Activated gamma-delta T cell treated with Interleukin-2 at 50 U/mL for 16 hours (primary cell): ENCODE measurements around the gene WWTR1.

Experiments
- DNase-seq: peaks from one replicate; pipeline ENCODE4 v3.0.0-alpha.2; 2020

WWTR1 gene

GRCh38 chr3:149654188-149654601 is 3.6 kb downstream of the WWTR1 start:
- no peak for DNase-seq

GRCh38 chr3:149653564-149653963 is 4.3 kb downstream of the WWTR1 start:
- DNase-seq = no peak

GRCh38 chr3:149653136-149653535 is 4.7 kb downstream of the WWTR1 start:
- DNase-seq = no peak

- no peak for DNase-seq
Measured at GRCh38 chr3:149650828-149651227, 7.0 kb downstream of the WWTR1 start.

- DNase-seq = no peak
Measured at GRCh38 chr3:149648525-149648924, 9.3 kb downstream of the WWTR1 start.

- DNase-seq = no peak
Measured at GRCh38 chr3:149647812-149648211, 10.0 kb downstream of the WWTR1 start.

GRCh38 chr3:149647285-149647684 is 10.5 kb downstream of the WWTR1 start:
- no peak for DNase-seq

- DNase-seq = no peak
Measured at GRCh38 chr3:149646181-149646766, 11.6 kb downstream of the WWTR1 start.

- DNase-seq = no peak
Measured at GRCh38 chr3:149643963-149644362, 13.9 kb downstream of the WWTR1 start.

- DNase-seq = no peak
Measured at GRCh38 chr3:149643482-149643798, 14.4 kb downstream of the WWTR1 start.

GRCh38 chr3:149640976-149641728 is 16.7 kb downstream of the WWTR1 start:
- no peak for DNase-seq

- DNase-seq = no peak
Measured at GRCh38 chr3:149639093-149639486, 18.7 kb downstream of the WWTR1 start.

GRCh38 chr3:149638228-149639092 is 19.4 kb downstream of the WWTR1 start:
- DNase-seq = no peak

GRCh38 chr3:149635396-149635795 is 22.4 kb downstream of the WWTR1 start:
- no peak for DNase-seq

- DNase-seq = no peak
Measured at GRCh38 chr3:149634573-149634972, 23.3 kb downstream of the WWTR1 start.

GRCh38 chr3:149634072-149634471 is 23.8 kb downstream of the WWTR1 start:
- no peak for DNase-seq

- no peak for DNase-seq
Measured at GRCh38 chr3:149632225-149632624, 25.6 kb downstream of the WWTR1 start.

GRCh38 chr3:149630806-149631205 is 27.0 kb downstream of the WWTR1 start:
- DNase-seq = no peak

GRCh38 chr3:149628957-149629670 is 28.7 kb downstream of the WWTR1 start:
- DNase-seq = no peak

- DNase-seq = no peak
Measured at GRCh38 chr3:149626671-149627070, 31.2 kb downstream of the WWTR1 start.

- DNase-seq = no peak
Measured at GRCh38 chr3:149625795-149626194, 32.0 kb downstream of the WWTR1 start.

- DNase-seq = no peak
Measured at GRCh38 chr3:149623824-149624223, 34.0 kb downstream of the WWTR1 start.
